Endothelial cell of umbilical vein (primary cell): ENCODE measurements around the gene THRSP. TPM values are rescaled to one million over a fixed set of nuclear protein-coding genes. Genes with fewer than 3 reads are reported as not detected.

Experiments
- BruUV-seq: library from RNA; stranded (reverse); fragments of 400-500 nt; replicated peaks from 2 replicates; lab custom pipeline; 2021; lab: Mats Ljungman, UMichigan
- CTCF ChIA-PET: fragments of 300-600, 350-600 bp; sonication (Branson Sonifier 250); formaldehyde crosslinking; loops from one replicate; lab custom pipeline; 2021; ENCODE audit warnings: antibody characterized with exemption, inconsistent platforms; lab: Charles Lee
- POLR2A ChIA-PET: fragments of 300-600, 350-600 bp; sonication (Branson Sonifier 250); formaldehyde crosslinking; loops from one replicate; lab custom pipeline; 2021; ENCODE audit warnings: antibody characterized with exemption, inconsistent platforms; lab: Charles Lee
- DNase-seq: peaks from one replicate; pipeline ENCODE4 v3.0.0-alpha.2; 2011; ENCODE audit warnings: low read depth, low spot score
- FAIRE-seq: peaks from 2 replicates; lab custom pipeline; 2011; peaks lifted over from hg19 to GRCh38; lab: Jason Lieb, UNC
- H2AFZ ChIP-seq: 2 replicates; pipeline ENCODE4 v1.6.0; 2012; ENCODE audit warnings: low read depth, low read length, control low read depth, inconsistent platforms
- H3K27ac ChIP-seq: 2 replicates; pipeline ENCODE4 v1.5.1; 2011; ENCODE audit warnings: low read depth, mild to moderate bottlenecking, control low read depth, low read length, moderate library complexity; ENCODE audit not compliant: insufficient read depth
- H3K27me3 ChIP-seq, 2 experiments: 2 replicates each; pipeline versions ENCODE4 v1.6.0 to v1.6.1; 2011; ENCODE audit warnings: low read length in 2 of 2, mixed read lengths in 1 of 2; ENCODE audit not compliant: control insufficient read depth in 2 of 2, insufficient read depth in 2 of 2
- H3K36me3 ChIP-seq, 2 experiments: 2 replicates in 1 of 2; 3 replicates in 1 of 2; pipeline ENCODE4 v1.5.1; 2011; ENCODE audit warnings: low read length in 2 of 2, mild to moderate bottlenecking in 1 of 2, moderate library complexity in 1 of 2; ENCODE audit not compliant: control insufficient read depth in 2 of 2, insufficient read depth in 2 of 2; ENCODE audit errors: extremely low read depth in 1 of 2
- H3K4me1 ChIP-seq: 3 replicates; pipeline ENCODE4 v1.5.1; 2011; ENCODE audit warnings: mild to moderate bottlenecking, low read length; ENCODE audit not compliant: control insufficient read depth, insufficient read depth; ENCODE audit errors: extremely low read depth
- H3K4me2 ChIP-seq: 2 replicates; pipeline ENCODE4 v1.6.1; 2011; ENCODE audit warnings: low read length, control low read depth, mixed read lengths; ENCODE audit not compliant: insufficient read depth
- H3K4me3 ChIP-seq, 3 experiments: fragments of 200-600 bp in 1 of 3; sonication (generic), shearing (Covaris generic) in 1 of 3; replicated peaks in 1 of 3; 2 replicates each; pipeline ENCODE4 v1.5.1; 2011 to 2016; ENCODE audit warnings: control low read depth in 3 of 3, low read length in 3 of 3, mild to moderate bottlenecking in 2 of 3, inconsistent platforms in 1 of 3, low read depth in 1 of 3, moderate library complexity in 1 of 3; ENCODE audit not compliant: insufficient read depth in 1 of 3
- H3K79me2 ChIP-seq: 2 replicates; pipeline ENCODE4 v1.6.0; 2012; ENCODE audit warnings: low read length, inconsistent platforms; ENCODE audit not compliant: control insufficient read depth, insufficient read depth
- H3K9ac ChIP-seq: replicated peaks from 2 replicates; pipeline ENCODE3; 2011; ENCODE audit warnings: low read length, control low read depth; ENCODE audit not compliant: insufficient read depth; ENCODE audit errors: extremely low read depth
- H3K9me1 ChIP-seq: replicated peaks from 3 replicates; pipeline ENCODE4 v1.6.0; 2011; ENCODE audit warnings: mild to moderate bottlenecking, low read length; ENCODE audit not compliant: control insufficient read depth, insufficient read depth; ENCODE audit errors: extremely low read depth
- H3K9me3 ChIP-seq: replicated peaks from 2 replicates; pipeline ENCODE4 v1.5.1; 2012; ENCODE audit warnings: low read length, inconsistent platforms; ENCODE audit not compliant: control insufficient read depth, insufficient read depth
- H4K20me1 ChIP-seq: replicated peaks from 2 replicates; pipeline ENCODE3; 2011; ENCODE audit warnings: mild to moderate bottlenecking, low read length; ENCODE audit not compliant: control insufficient read depth, insufficient read depth; ENCODE audit errors: extremely low read depth
- EZH2 ChIP-seq: IDR thresholded peaks from 2 replicates; pipeline ENCODE4 v1.6.1; 2012; ENCODE audit warnings: borderline replicate concordance, low read depth, mild to moderate bottlenecking, moderate library complexity, low read length, inconsistent platforms; ENCODE audit not compliant: severe bottlenecking
- FOS ChIP-seq: IDR thresholded peaks from 2 replicates; pipeline ENCODE4 v1.6.1; 2011; ENCODE audit warnings: mild to moderate bottlenecking, low read length, moderate library complexity, borderline replicate concordance; ENCODE audit not compliant: insufficient read depth
- GATA2 ChIP-seq: IDR thresholded peaks from 2 replicates; pipeline ENCODE4 v1.7.0; 2011; ENCODE audit warnings: low read depth, mild to moderate bottlenecking, moderate library complexity, mixed read lengths, low read length; ENCODE audit not compliant: insufficient read length, insufficient read depth
- JUN ChIP-seq: IDR thresholded peaks from 2 replicates; pipeline ENCODE4 v1.6.1; 2011; ENCODE audit warnings: borderline replicate concordance, low read depth; ENCODE audit not compliant: insufficient read length, insufficient read depth
- MYC ChIP-seq: IDR thresholded peaks from one replicate; pipeline ENCODE4 v1.6.1; 2011; ENCODE audit warnings: mild to moderate bottlenecking, low read depth, low read length
- POLR2A ChIP-seq: IDR thresholded peaks from 2 replicates; pipeline ENCODE4 v1.6.1; 2012; ENCODE audit warnings: low read depth, mild to moderate bottlenecking, control low read depth, low read length
- POLR2AphosphoS5 ChIP-seq: IDR thresholded peaks from 2 replicates; pipeline ENCODE4 v1.6.1; 2012; ENCODE audit warnings: low read depth, mild to moderate bottlenecking, control low read depth, low read length, moderate library complexity; ENCODE audit not compliant: insufficient read depth
- dilution Hi-C: fragments of 300-500 bp; cut with MboI; formaldehyde crosslinking; loops from one replicate; pipeline ENCODE4 v1.15.0; 2019; ENCODE audit warnings: low sequenced_read_pairs; ENCODE audit not compliant: extremely low pct_ligation_motif_present
- intact Hi-C: fragments of 100-400 bp; cut with micrococcal nuclease; formaldehyde crosslinking; loops from one replicate; pipeline ENCODE4 v1.10.0; 2022
- polyA plus RNA-seq, 4 experiments: library from polyadenylated mRNA; depleted of rRNA in 3 of 4; stranded (reverse) in 3 of 4; unstranded in 1 of 4; fragments of >200 nt; gene quantifications; 2 replicates each; pipeline versions ENCODE4 v1.2.1 to v1.2.3, GENCODE V29; 2011 to 2012; ENCODE audit warnings: missing spikeins in 1 of 4
- total RNA-seq: library from RNA; stranded (reverse); gene quantifications from 2 replicates; pipeline ENCODE4 v1.2.3, GENCODE V29; 2021
- TF ChIP-seq, protein P1 (sequence below), 2 donors: IDR thresholded peaks; 1 replicate in 1 of 2; 2 replicates in 1 of 2; pipeline ENCODE4 v1.5.1; 2011; ENCODE audit warnings: low read length in 2 of 2, mild to moderate bottlenecking in 2 of 2, moderate library complexity in 2 of 2, control low read depth in 1 of 2, inconsistent platforms in 1 of 2, low read depth in 1 of 2; ENCODE audit not compliant: insufficient read depth in 1 of 2; ENCODE audit errors: extremely low read depth in 1 of 2
- TF ChIP-seq, protein P2 (sequence below): IDR thresholded peaks from 2 replicates; pipeline ENCODE4 v1.6.1; 2011; ENCODE audit not compliant: insufficient read depth, insufficient read length

The THRSP gene
- total and polyA plus RNA-seq, 2 donors (not counting 3 experiments of a cell fraction or from before 2014, with no cell fraction given): not detected

DNA sequence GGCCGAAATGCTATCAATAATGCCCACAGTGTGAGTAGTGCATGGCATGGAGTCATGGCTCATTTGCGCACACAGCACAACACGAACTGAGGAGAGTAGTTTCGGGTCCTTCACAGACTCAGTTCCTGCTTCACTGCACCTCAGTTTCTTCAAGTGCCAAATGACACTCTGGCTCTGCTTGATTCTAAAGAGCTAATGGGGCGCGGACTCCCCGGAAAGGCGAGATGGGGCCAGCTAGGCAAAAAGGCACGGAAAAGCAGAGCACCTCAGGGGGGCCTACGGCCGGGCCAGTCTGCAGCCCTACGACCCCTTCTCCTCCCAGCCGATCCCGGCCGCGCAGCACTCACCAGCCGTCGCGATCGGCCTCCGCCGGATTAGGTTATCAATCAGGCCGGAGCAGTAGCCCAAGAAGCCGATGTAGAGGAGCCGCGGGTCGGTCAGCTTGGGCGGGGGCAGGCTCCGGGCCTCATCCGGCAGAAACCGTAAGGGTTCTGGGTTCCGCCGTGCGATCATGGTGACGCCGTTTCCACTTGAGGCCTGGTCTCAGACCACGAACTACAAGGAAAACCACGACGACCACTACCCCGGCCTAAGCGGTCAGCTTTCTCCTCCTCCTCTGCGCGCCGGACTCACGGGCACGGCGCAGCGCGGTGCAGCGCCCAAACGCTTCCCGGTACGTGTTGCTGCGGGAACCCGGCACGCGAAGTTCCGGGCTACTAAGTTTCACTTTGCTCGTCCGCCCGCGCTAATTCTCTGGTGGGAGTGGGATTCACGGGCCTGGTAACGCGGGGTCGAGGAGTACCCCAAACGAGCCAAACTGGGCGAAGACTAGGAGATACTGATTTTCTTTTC, 15.8 kb downstream of the THRSP start, which contains the start of gene NDUFC2:
Gene NDUFC2, minus strand, starts transcription at position 631 of the 852 bp plus-strand sequence. Its CDS starts 118 bp downstream, at position 513.
- H3K9me3 ChIP-seq: no peaks in the 10 kb centered on the region
- H3K27ac ChIP-seq: peak within 1 kb of the TSS; percentile 80
- ChIA-PET CTCF (interaction anchor here (0.7 to 3.3 kb wide), 7 partner anchors 10 to 485 kb away, joined by 3 to 12 read pairs (median 3); partner anchors contain the start of gene INTS4), POLR2A (interaction anchor here (0.6 to 1.0 kb wide), 3 partner anchors 75 to 348 kb away, joined by 3 read pairs; partner anchors contain the start of gene KCTD21)
- no peaks in the 10 kb centered on the region for H3K27me3 ChIP-seq
- DNase-seq (peak; percentile 85), FAIRE-seq (peak; percentile 52)
- H3K36me3 ChIP-seq: peaks cover 0 to 3% of the 10 kb centered on the region in 2 experiments
- H3K9ac ChIP-seq: peak within 1 kb of the TSS; percentile 81
- no peaks in the 10 kb centered on the region for H4K20me1 ChIP-seq
- intact Hi-C loops (loop anchor here (1.0 to 5.0 kb wide), 5 partner anchors 60 to 483 kb away; partner anchors contain the start of genes ALG8, GAB2, KCTD21 and USP35), dilution Hi-C loops (no loop called here)
- H3K79me2 ChIP-seq: peaks cover 50% of the 10 kb centered on the region
- H3K4me3 ChIP-seq: peak within 1 kb of the TSS; percentile 83 to 97 (median 94)
- H2AFZ ChIP-seq: peak within 1 kb of the TSS; percentile 96
- BruUV-seq: TSS peak; percentile 76
- H3K4me2 ChIP-seq: peak within 1 kb of the TSS; percentile 94
- TF ChIP-seq POLR2A: peak; percentile 97
- TF ChIP-seq, protein P1, sequence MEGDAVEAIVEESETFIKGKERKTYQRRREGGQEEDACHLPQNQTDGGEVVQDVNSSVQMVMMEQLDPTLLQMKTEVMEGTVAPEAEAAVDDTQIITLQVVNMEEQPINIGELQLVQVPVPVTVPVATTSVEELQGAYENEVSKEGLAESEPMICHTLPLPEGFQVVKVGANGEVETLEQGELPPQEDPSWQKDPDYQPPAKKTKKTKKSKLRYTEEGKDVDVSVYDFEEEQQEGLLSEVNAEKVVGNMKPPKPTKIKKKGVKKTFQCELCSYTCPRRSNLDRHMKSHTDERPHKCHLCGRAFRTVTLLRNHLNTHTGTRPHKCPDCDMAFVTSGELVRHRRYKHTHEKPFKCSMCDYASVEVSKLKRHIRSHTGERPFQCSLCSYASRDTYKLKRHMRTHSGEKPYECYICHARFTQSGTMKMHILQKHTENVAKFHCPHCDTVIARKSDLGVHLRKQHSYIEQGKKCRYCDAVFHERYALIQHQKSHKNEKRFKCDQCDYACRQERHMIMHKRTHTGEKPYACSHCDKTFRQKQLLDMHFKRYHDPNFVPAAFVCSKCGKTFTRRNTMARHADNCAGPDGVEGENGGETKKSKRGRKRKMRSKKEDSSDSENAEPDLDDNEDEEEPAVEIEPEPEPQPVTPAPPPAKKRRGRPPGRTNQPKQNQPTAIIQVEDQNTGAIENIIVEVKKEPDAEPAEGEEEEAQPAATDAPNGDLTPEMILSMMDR (IDR thresholded peaks at IDR 0.05; ENCODE audit: extremely low read depth in 1 of 2, insufficient read depth in 1 of 2, low read depth in 1 of 2, low read length in 2 of 2): no peak
- no peak for TF ChIP-seq FOS
- TF ChIP-seq GATA2: no peak
- TF ChIP-seq, protein P2, sequence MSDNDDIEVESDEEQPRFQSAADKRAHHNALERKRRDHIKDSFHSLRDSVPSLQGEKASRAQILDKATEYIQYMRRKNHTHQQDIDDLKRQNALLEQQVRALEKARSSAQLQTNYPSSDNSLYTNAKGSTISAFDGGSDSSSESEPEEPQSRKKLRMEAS: peak; percentile 11
- TF ChIP-seq JUN: no peak
- no peak for TF ChIP-seq EZH2
- peak; percentile 21 for TF ChIP-seq MYC
- TF ChIP-seq POLR2AphosphoS5: peak; percentile 99
- peaks cover 18% of the 10 kb centered on the region for H3K4me1 ChIP-seq
- no peaks in the 10 kb centered on the region for H3K9me1 ChIP-seq
